A673 (cell line): ENCODE measurements around the gene BTBD2.

Experiments used
- EZH2 ChIP-seq: fragments of 200-600 bp; sonication (generic); IDR thresholded peaks from 2 replicates; pipeline ENCODE4 v1.6.1; 2017; ENCODE audit warnings: borderline replicate concordance, low read depth, mild to moderate bottlenecking, mixed read lengths, antibody characterized with exemption, low read length; ENCODE audit not compliant: poor library complexity, severe bottlenecking
- TF ChIP-seq, protein P1 (sequence below): fragments of 300-800, 200-600 bp; sonication (generic); conservative IDR thresholded peaks from 2 replicates; pipeline ENCODE4 v1.5.1; 2017; ENCODE audit warnings: low read depth, mild to moderate bottlenecking, antibody characterized with exemption, low read length, moderate library complexity, mixed read lengths

GRCh38 chr19:1967087-1967608 lies 48.4 kb downstream of the BTBD2 start:
- TF ChIP-seq, protein P1, sequence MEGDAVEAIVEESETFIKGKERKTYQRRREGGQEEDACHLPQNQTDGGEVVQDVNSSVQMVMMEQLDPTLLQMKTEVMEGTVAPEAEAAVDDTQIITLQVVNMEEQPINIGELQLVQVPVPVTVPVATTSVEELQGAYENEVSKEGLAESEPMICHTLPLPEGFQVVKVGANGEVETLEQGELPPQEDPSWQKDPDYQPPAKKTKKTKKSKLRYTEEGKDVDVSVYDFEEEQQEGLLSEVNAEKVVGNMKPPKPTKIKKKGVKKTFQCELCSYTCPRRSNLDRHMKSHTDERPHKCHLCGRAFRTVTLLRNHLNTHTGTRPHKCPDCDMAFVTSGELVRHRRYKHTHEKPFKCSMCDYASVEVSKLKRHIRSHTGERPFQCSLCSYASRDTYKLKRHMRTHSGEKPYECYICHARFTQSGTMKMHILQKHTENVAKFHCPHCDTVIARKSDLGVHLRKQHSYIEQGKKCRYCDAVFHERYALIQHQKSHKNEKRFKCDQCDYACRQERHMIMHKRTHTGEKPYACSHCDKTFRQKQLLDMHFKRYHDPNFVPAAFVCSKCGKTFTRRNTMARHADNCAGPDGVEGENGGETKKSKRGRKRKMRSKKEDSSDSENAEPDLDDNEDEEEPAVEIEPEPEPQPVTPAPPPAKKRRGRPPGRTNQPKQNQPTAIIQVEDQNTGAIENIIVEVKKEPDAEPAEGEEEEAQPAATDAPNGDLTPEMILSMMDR, result no peak
- no peak for TF ChIP-seq EZH2
